PC-9 (cell line): ENCODE measurements around the gene NFRKB. TPM values are rescaled to one million over a fixed set of nuclear protein-coding genes. Genes with fewer than 3 reads are reported as not detected.

Experiments
- BruUV-seq: library from RNA; stranded (reverse); fragments of 400-500 nt; replicated peaks from 2 replicates; lab custom pipeline; 2021; lab: Mats Ljungman, UMichigan
- CTCF ChIA-PET: fragments of 300-600 bp; sonication (Branson Sonifier 250); formaldehyde crosslinking; loops from one replicate; lab custom pipeline; 2022; ENCODE audit warnings: antibody characterized with exemption; lab: Charles Lee
- POLR2A ChIA-PET: fragments of 300-600 bp; sonication (Branson Sonifier 250); formaldehyde crosslinking; loops from one replicate; lab custom pipeline; 2022; ENCODE audit warnings: antibody characterized with exemption; ENCODE audit not compliant: unreplicated experiment; lab: Charles Lee
- DNase-seq, 2 experiments: peaks; one replicate each; pipeline versions ENCODE4 v3.0.0 to v3.0.0-alpha.2; 2015 to 2022; ENCODE audit warnings: mixed read lengths in 1 of 2
- H2AFZ ChIP-seq: fragments of 200-600 bp; sonication (generic); 2 replicates; pipeline ENCODE4 v1.8.1; 2017; ENCODE audit warnings: antibody characterized with exemption
- H3F3A ChIP-seq: fragments of 200-600 bp; sonication (generic); 2 replicates; pipeline ENCODE4 v1.8.1; 2017; ENCODE audit warnings: antibody characterized with exemption, mild to moderate bottlenecking, low read depth; ENCODE audit not compliant: insufficient read depth
- H3K27ac ChIP-seq: fragments of 200-600 bp; sonication (generic); 2 replicates; pipeline ENCODE4 v1.6.1; 2016; ENCODE audit warnings: mixed run types
- H3K27me3 ChIP-seq: fragments of 200-600 bp; sonication (generic); 2 replicates; pipeline ENCODE4 v1.6.1; 2016; ENCODE audit warnings: low read depth, mixed run types; ENCODE audit not compliant: insufficient read depth
- H3K36me3 ChIP-seq: fragments of 200-600 bp; sonication (generic); 2 replicates; pipeline ENCODE4 v1.6.1; 2016; ENCODE audit warnings: low read depth, mixed run types
- H3K4me1 ChIP-seq: fragments of 200-600 bp; sonication (generic); replicated peaks from 2 replicates; pipeline ENCODE4 v1.6.1; 2016; ENCODE audit warnings: mixed run types; ENCODE audit not compliant: insufficient read depth
- H3K4me2 ChIP-seq: fragments of 200-600 bp; sonication (generic); 2 replicates; pipeline ENCODE4 v1.6.1; 2017; ENCODE audit warnings: mixed run types
- H3K4me3 ChIP-seq: fragments of 200-600 bp; sonication (generic); 2 replicates; pipeline ENCODE4 v1.6.1; 2016; ENCODE audit warnings: mixed run types
- H3K79me2 ChIP-seq: fragments of 200-600 bp; sonication (generic); 2 replicates; pipeline ENCODE4 v1.6.1; 2017; ENCODE audit warnings: low read depth, mixed run types
- H3K9me2 ChIP-seq: fragments of 200-600 bp; sonication (generic); 2 replicates; pipeline ENCODE4 v1.8.1; 2017; ENCODE audit warnings: mild to moderate bottlenecking; ENCODE audit not compliant: insufficient read depth
- H3K9me3 ChIP-seq: fragments of 200-600 bp; sonication (generic); 2 replicates; pipeline ENCODE4 v1.8.1; 2016; ENCODE audit warnings: low read depth; ENCODE audit not compliant: insufficient read depth
- H4K20me1 ChIP-seq: fragments of 200-600 bp; sonication (generic); 2 replicates; pipeline ENCODE4 v1.8.1; 2017; ENCODE audit not compliant: insufficient read depth
- EZH2 ChIP-seq: fragments of 200-600 bp; sonication (generic); IDR thresholded peaks from 2 replicates; pipeline ENCODE4 v1.8.0; 2017; ENCODE audit warnings: antibody characterized with exemption, low read depth
- intact Hi-C: fragments of 100-400 bp; cut with micrococcal nuclease; formaldehyde crosslinking; loops from one replicate; pipeline ENCODE4 v1.10.0; 2022; ENCODE audit not compliant: unreplicated experiment
- total RNA-seq: library from RNA; stranded (reverse); gene quantifications from 2 replicates; pipeline ENCODE4 v1.2.3, GENCODE V29; 2021
- TF ChIP-seq, protein P1 (sequence below): fragments of 200-600 bp; sonication (generic); conservative IDR thresholded peaks from 2 replicates; pipeline ENCODE4 v1.6.1; 2017; ENCODE audit warnings: mixed run types, antibody characterized with exemption, mild to moderate bottlenecking, moderate library complexity

NFRKB gene
- total RNA-seq, 1 experiment from 2014 or later: 37.8 TPM

DNA sequence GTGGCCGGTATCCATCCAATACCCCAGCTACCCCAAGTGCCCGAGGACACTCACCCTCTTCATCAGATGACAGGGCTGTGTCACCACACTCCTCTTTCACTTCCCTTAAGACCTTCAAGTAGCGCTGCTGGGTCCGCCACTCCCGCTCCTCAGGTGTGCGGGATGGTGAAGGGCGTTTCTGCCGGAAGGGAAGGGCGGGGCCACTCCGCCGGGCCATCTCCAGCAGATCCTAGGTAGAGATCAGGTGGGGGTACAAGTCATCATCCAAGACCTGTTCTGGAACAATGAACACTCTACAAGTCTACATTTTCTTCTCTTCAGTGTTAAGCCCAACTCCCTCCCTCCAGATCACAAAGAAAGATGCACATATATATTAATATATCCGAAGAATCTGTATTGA lies 10.0 kb downstream of the NFRKB start:
- DNase-seq: no peak
- CTCF ChIA-PET: no interaction called here
- no peaks in the 10 kb centered on the region for H3K27me3 ChIP-seq
- TF ChIP-seq EZH2: no peak
- TF ChIP-seq, protein P1, sequence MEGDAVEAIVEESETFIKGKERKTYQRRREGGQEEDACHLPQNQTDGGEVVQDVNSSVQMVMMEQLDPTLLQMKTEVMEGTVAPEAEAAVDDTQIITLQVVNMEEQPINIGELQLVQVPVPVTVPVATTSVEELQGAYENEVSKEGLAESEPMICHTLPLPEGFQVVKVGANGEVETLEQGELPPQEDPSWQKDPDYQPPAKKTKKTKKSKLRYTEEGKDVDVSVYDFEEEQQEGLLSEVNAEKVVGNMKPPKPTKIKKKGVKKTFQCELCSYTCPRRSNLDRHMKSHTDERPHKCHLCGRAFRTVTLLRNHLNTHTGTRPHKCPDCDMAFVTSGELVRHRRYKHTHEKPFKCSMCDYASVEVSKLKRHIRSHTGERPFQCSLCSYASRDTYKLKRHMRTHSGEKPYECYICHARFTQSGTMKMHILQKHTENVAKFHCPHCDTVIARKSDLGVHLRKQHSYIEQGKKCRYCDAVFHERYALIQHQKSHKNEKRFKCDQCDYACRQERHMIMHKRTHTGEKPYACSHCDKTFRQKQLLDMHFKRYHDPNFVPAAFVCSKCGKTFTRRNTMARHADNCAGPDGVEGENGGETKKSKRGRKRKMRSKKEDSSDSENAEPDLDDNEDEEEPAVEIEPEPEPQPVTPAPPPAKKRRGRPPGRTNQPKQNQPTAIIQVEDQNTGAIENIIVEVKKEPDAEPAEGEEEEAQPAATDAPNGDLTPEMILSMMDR: no peak
- intact Hi-C loops: no loop called here
- no peaks in the 10 kb centered on the region for H3K9me3 ChIP-seq
- no peak overlapping the region for H3K27ac ChIP-seq
- H3K79me2 ChIP-seq: no peaks in the 10 kb centered on the region; the same call in 1 of the 2 replicates
- no peaks in the 10 kb centered on the region for H3K9me2 ChIP-seq
- no peak overlapping the region for H2AFZ ChIP-seq
- no TSS peak for BruUV-seq
- peaks cover 73% of the 10 kb centered on the region for H3K36me3 ChIP-seq
- no peaks in the 10 kb centered on the region for H3K4me1 ChIP-seq
- H4K20me1 ChIP-seq: no peaks in the 10 kb centered on the region
- POLR2A ChIA-PET: interaction anchor here (0.7 kb wide), 1 partner anchor 14 kb away, joined by 3 read pairs; no protein-coding TSS in a partner anchor
- H3K4me2 ChIP-seq: no peak overlapping the region
- no peaks in the 10 kb centered on the region; the same call in 1 of the 2 replicates for H3F3A ChIP-seq
- no peak overlapping the region for H3K4me3 ChIP-seq

DNA sequence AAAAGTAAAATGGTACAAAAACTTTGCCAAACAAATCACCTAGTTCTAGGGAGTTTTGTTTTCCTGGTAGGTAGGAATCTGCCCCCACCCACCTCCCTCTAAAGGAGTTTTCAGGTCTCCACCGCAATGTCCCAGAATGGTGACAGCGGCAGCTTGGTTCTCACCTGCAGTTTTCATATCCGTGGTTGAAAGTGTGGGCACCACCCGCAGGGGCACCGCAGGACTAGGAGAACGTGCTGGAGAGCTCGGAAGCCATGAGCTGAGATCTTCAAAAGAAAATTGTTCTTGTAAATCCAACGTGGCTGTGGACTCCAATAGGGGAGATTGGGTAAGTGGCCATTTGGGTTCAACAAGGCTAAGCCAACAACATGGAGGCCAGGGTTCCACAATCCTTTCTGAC lies 10.8 kb downstream of the NFRKB start:
- POLR2A ChIA-PET: no interaction called here
- DNase-seq: no peak
- intact Hi-C loops: no loop called here
- H2AFZ ChIP-seq: no peak overlapping the region
- no peaks in the 10 kb centered on the region; the same call in 1 of the 2 replicates for H3F3A ChIP-seq
- H3K4me2 ChIP-seq: no peak overlapping the region
- TF ChIP-seq, protein P1: no peak
- TF ChIP-seq EZH2: no peak
- no peaks in the 10 kb centered on the region for H3K9me2 ChIP-seq
- H3K36me3 ChIP-seq: peaks cover 68% of the 10 kb centered on the region
- no peaks in the 10 kb centered on the region for H4K20me1 ChIP-seq
- no peak overlapping the region for H3K27ac ChIP-seq
- H3K4me3 ChIP-seq: no peak overlapping the region
- H3K27me3 ChIP-seq: no peaks in the 10 kb centered on the region
- CTCF ChIA-PET: no interaction called here
- H3K9me3 ChIP-seq: no peaks in the 10 kb centered on the region
- BruUV-seq: no TSS peak
- no peaks in the 10 kb centered on the region for H3K4me1 ChIP-seq
- no peaks in the 10 kb centered on the region; the same call in 1 of the 2 replicates for H3K79me2 ChIP-seq

DNA sequence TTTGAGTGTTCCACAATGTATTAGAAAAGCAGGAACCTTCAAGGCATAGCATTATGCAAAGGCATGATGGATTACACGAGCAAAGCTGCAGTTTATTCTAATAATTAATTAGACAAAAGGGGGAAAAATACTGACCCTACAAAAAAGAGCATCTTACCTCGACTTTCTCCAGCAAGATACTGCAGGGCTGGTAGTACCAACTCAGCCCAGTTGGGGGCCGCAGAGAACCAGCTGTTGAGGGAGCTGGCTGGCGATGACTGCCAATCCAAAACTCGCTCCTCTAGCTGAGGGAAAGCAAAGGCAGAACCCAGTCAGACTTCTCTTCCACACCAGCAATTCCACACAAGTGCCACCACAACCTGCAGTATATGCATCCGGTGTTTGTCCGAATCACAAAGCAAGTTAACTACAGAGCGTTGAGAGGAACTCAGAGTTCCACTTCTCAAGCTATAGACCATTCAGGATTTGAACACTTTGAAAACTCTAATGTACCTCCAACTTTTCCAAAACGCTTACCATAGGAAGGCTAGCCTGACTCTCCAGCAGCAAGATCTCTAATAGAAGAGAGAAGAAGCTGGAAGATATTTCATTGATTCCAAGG lies 13.7 kb downstream of the NFRKB start:
- intact Hi-C loops: no loop called here
- Histone ChIP-seq H3K27ac (no peak overlapping the region), H4K20me1 (no peaks in the 10 kb centered on the region), H3K9me2 (no peaks in the 10 kb centered on the region), H3K4me2 (no peak overlapping the region), H3K36me3 (peaks cover 64% of the 10 kb centered on the region), H2AFZ (no peak overlapping the region), H3K4me1 (no peaks in the 10 kb centered on the region), H3K9me3 (no peaks in the 10 kb centered on the region), H3K79me2 (no peaks in the 10 kb centered on the region; the same call in 1 of the 2 replicates), H3K27me3 (no peaks in the 10 kb centered on the region), H3F3A (no peaks in the 10 kb centered on the region; the same call in 1 of the 2 replicates), H3K4me3 (no peak overlapping the region)
- peak; percentile 35 to 38 for DNase-seq
- TF ChIP-seq, protein P1: peak; percentile 76
- TF ChIP-seq EZH2: no peak
- ChIA-PET CTCF (interaction anchor here (1.0 kb wide), 1 partner anchor 250 kb away, joined by 4 read pairs; no protein-coding TSS in a partner anchor), POLR2A (no interaction called here)
- BruUV-seq: no TSS peak
